HCT116 (cell line): ENCODE results near the gene TOM1L1. TPM values are rescaled to one million over a fixed set of nuclear protein-coding genes. Genes with fewer than 3 reads are reported as not detected.

Experiments
- ATAC-seq: fragments of 200-7000 bp; cut with Tn5 transposase; 2 replicates; pipeline ENCODE4 v1.9.1; 2020; ENCODE audit warnings: mild to moderate bottlenecking, moderate library complexity
- BruUV-seq: library from RNA; stranded (reverse); fragments of 400-500 nt; replicated peaks from 2 replicates; lab custom pipeline; 2021; lab: Mats Ljungman, UMichigan
- CTCF ChIA-PET: fragments of 300-600 bp; sonication (Branson Sonifier 250); formaldehyde crosslinking; loops from one replicate; lab custom pipeline; 2021; ENCODE audit warnings: antibody characterized with exemption; lab: Charles Lee
- POLR2A ChIA-PET: fragments of 300-600, 350-600 bp; sonication (Branson Sonifier 250); formaldehyde crosslinking; loops from one replicate; lab custom pipeline; 2021; ENCODE audit warnings: antibody characterized with exemption; lab: Charles Lee
- RAD21 ChIA-PET, 2 experiments: fragments of 300-600 bp; sonication (Branson Sonifier 250); formaldehyde crosslinking; loops; one replicate each; lab custom pipeline; 2023; ENCODE audit warnings: low total read pairs in 2 of 2; ENCODE audit not compliant: uncharacterized antibody in 2 of 2, unreplicated experiment in 2 of 2, low non-redundant PET in 1 of 2; lab: Charles Lee
- DNase-seq: peaks from one replicate; pipeline ENCODE4 v3.0.0-alpha.2; 2010; ENCODE audit warnings: low read depth, low spot score
- H2AFZ ChIP-seq: fragments of 200-600 bp; shearing (Covaris generic), sonication (generic); 2 replicates; pipeline ENCODE4 v1.6.1; 2017; ENCODE audit warnings: low read depth, mixed run types, mixed read lengths, antibody characterized with exemption, low read length; ENCODE audit not compliant: poor library complexity, severe bottlenecking
- H3K27ac ChIP-seq: 2 replicates; pipeline ENCODE4 v1.5.1; 2012; ENCODE audit warnings: low read depth, low read length
- H3K27me3 ChIP-seq: fragments of 200-600 bp; sonication (generic); 2 replicates; pipeline ENCODE4 v1.6.1; 2016; ENCODE audit warnings: mixed run types, low read length, mixed read lengths; ENCODE audit not compliant: insufficient read depth
- H3K36me3 ChIP-seq, 2 experiments: fragments of 200-500 bp in 1 of 2; fragments of 200-600 bp in 1 of 2; sonication (Bioruptor generic) in 1 of 2; sonication (generic) in 1 of 2; 2 replicates each; pipeline versions ENCODE4 v1.5.1 to v1.6.1; 2014 to 2016; ENCODE audit warnings: low read length in 2 of 2, inconsistent platforms in 1 of 2, mixed read lengths in 1 of 2, mixed run types in 1 of 2; ENCODE audit not compliant: insufficient read depth in 2 of 2, control insufficient read depth in 1 of 2
- H3K4me1 ChIP-seq, 2 experiments: fragments of 200-600 bp in 1 of 2; sonication (generic) in 1 of 2; 2 replicates each; pipeline versions ENCODE4 v1.5.1 to v1.6.1; 2012 to 2017; ENCODE audit warnings: low read length in 2 of 2, inconsistent platforms in 1 of 2, mild to moderate bottlenecking in 1 of 2, mixed read lengths in 1 of 2, mixed run types in 1 of 2, moderate library complexity in 1 of 2; ENCODE audit not compliant: insufficient read depth in 2 of 2, control insufficient read depth in 1 of 2
- H3K4me2 ChIP-seq: fragments of 200-600 bp; sonication (generic); 2 replicates; pipeline ENCODE4 v1.6.1; 2017; ENCODE audit warnings: mixed run types, low read length, mixed read lengths
- H3K4me3 ChIP-seq, 2 experiments: fragments of 200-600 bp in 1 of 2; sonication (generic) in 1 of 2; replicated peaks in 1 of 2; 2 replicates each; pipeline ENCODE4 v1.5.1; 2011 to 2016; ENCODE audit warnings: low read length in 2 of 2, control low read depth in 1 of 2, low read depth in 1 of 2, mild to moderate bottlenecking in 1 of 2, mixed read lengths in 1 of 2, mixed run types in 1 of 2
- H3K79me2 ChIP-seq: fragments of 200-600 bp; sonication (generic); 2 replicates; pipeline ENCODE4 v1.6.1; 2017; ENCODE audit warnings: mild to moderate bottlenecking, mixed run types, low read length, moderate library complexity, mixed read lengths; ENCODE audit not compliant: insufficient read depth
- H3K9ac ChIP-seq: fragments of 200-600 bp; sonication (generic); 2 replicates; pipeline ENCODE4 v1.6.1; 2016; ENCODE audit warnings: low read length, mixed read lengths
- H3K9me2 ChIP-seq: fragments of 200-600 bp; sonication (generic), shearing (Covaris generic); 2 replicates; pipeline ENCODE4 v1.6.1; 2017; ENCODE audit warnings: mixed run types, mild to moderate bottlenecking, moderate library complexity; ENCODE audit not compliant: insufficient read depth
- H3K9me3 ChIP-seq, 2 experiments: fragments of 200-500 bp in 1 of 2; fragments of 200-600 bp in 1 of 2; sonication (Bioruptor generic) in 1 of 2; sonication (generic) in 1 of 2; 2 replicates each; pipeline ENCODE4 v1.6.1; 2014 to 2017; ENCODE audit warnings: low read length in 2 of 2, mixed read lengths in 2 of 2, inconsistent platforms in 1 of 2, low read depth in 1 of 2, mild to moderate bottlenecking in 1 of 2, mixed run types in 1 of 2, moderate library complexity in 1 of 2; ENCODE audit not compliant: control insufficient read depth in 1 of 2, insufficient read depth in 1 of 2
- H4K20me1 ChIP-seq: fragments of 200-600 bp; sonication (generic), shearing (Covaris generic); 2 replicates; pipeline ENCODE4 v1.6.1; 2017; ENCODE audit warnings: mixed run types, mild to moderate bottlenecking, moderate library complexity; ENCODE audit not compliant: insufficient read depth
- CEBPB ChIP-seq: IDR thresholded peaks from 2 replicates; pipeline ENCODE4 v1.6.1; 2012; ENCODE audit warnings: low read depth
- ELF1 ChIP-seq: IDR thresholded peaks from 2 replicates; pipeline ENCODE4 v1.6.1; 2012; ENCODE audit warnings: low read depth, borderline replicate concordance
- EZH2phosphoT487 ChIP-seq: fragments of 200-600 bp; IDR thresholded peaks from 2 replicates; pipeline ENCODE4 v1.6.1; 2018; ENCODE audit warnings: antibody characterized with exemption, borderline replicate concordance
- FOSL1 ChIP-seq: IDR thresholded peaks from 2 replicates; pipeline ENCODE4 v1.6.1; 2012; ENCODE audit warnings: low read depth
- JUND ChIP-seq: IDR thresholded peaks from 2 replicates; pipeline ENCODE4 v1.6.1; 2012
- MAX ChIP-seq: IDR thresholded peaks from 2 replicates; pipeline ENCODE4 v1.6.1; 2012
- POLR2A ChIP-seq: IDR thresholded peaks from 2 replicates; pipeline ENCODE4 v1.7.0; 2011; ENCODE audit warnings: borderline replicate concordance; ENCODE audit not compliant: insufficient read depth, insufficient read length; ENCODE audit errors: extremely low read depth
- POLR2AphosphoS5 ChIP-seq: IDR thresholded peaks from 2 replicates; pipeline ENCODE4 v1.6.1; 2011; ENCODE audit warnings: mild to moderate bottlenecking, low read depth, low read length, moderate library complexity
- RAD21 ChIP-seq: IDR thresholded peaks from 2 replicates; pipeline ENCODE4 v1.6.1; 2012; ENCODE audit warnings: low read depth, mild to moderate bottlenecking
- SP1 ChIP-seq: IDR thresholded peaks from 2 replicates; pipeline ENCODE4 v1.6.1; 2012; ENCODE audit warnings: low read depth
- SRF ChIP-seq: IDR thresholded peaks from 2 replicates; pipeline ENCODE4 v1.6.1; 2012; ENCODE audit warnings: low read depth
- TCF7L2 ChIP-seq: IDR thresholded peaks from 2 replicates; pipeline ENCODE4 v1.7.0; 2011; ENCODE audit warnings: borderline replicate concordance, inconsistent platforms; ENCODE audit not compliant: insufficient read depth, insufficient read length; ENCODE audit errors: extremely low read depth
- YY1 ChIP-seq: IDR thresholded peaks from 2 replicates; pipeline ENCODE4 v1.6.1; 2011; ENCODE audit warnings: low read length, low read depth, moderate library complexity, mild to moderate bottlenecking; ENCODE audit not compliant: insufficient replicate concordance; ENCODE audit errors: extremely low read depth
- intact Hi-C: fragments of 100-400 bp; cut with micrococcal nuclease; formaldehyde crosslinking; loops from 2 replicates; pipeline ENCODE4 v1.10.0; 2022
- total RNA-seq: library from RNA; stranded (reverse); gene quantifications from one replicate; pipeline ENCODE4 v1.2.1, GENCODE V29; 2021; ENCODE audit not compliant: unreplicated experiment
- TF ChIP-seq, protein P1 (sequence below): IDR thresholded peaks from 2 replicates; pipeline ENCODE4 v1.6.1; 2012
- TF ChIP-seq, protein P2 (sequence below): IDR thresholded peaks from 2 replicates; pipeline ENCODE4 v1.6.1; 2012; ENCODE audit warnings: low read depth

TOM1L1 gene
- total RNA-seq, 1 experiment from 2014 or later: 70.8 TPM

DNA sequence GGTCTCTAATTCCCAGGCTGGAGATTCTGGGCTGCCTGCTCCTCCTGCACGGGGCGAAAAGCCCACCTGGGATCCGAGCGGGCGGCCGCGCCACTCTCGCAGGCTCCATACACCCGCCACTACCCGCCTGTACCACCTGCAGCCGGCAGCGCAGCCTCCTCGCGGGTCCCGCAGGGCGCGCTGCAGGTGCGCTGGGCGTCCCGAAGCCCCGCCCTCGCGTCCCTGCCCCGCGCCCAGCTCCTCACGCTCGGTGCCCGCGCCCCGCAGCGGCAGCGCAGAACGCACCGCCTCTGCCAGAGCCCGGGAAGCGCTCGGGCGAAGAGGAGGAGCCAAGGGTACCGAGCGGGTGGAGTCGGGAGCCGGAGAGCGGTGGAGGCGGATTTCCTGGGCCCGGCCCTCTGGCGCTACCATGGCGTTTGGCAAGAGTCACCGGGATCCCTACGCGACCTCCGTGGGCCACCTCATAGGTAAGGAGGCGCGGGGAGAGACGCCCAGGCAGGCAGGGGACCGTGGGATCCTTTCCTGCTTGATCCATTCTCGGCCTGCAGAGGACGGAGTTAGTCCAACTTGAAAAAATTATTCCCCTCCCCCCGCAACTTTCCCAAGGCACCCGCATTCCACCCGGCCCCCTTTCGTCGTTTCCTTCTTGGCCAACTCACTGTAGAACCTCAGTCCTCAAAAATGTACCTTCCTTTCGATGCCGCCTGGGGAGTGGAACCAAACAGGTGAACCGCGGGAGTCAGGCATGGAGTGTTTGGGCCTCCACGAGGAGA is at the start of gene TOM1L1 (continued):
- no peak for TF ChIP-seq ELF1
- TF ChIP-seq POLR2A: no peak
- TF ChIP-seq POLR2AphosphoS5: peak; percentile 90
- no peak for TF ChIP-seq SRF
- TF ChIP-seq SP1: no peak

DNA sequence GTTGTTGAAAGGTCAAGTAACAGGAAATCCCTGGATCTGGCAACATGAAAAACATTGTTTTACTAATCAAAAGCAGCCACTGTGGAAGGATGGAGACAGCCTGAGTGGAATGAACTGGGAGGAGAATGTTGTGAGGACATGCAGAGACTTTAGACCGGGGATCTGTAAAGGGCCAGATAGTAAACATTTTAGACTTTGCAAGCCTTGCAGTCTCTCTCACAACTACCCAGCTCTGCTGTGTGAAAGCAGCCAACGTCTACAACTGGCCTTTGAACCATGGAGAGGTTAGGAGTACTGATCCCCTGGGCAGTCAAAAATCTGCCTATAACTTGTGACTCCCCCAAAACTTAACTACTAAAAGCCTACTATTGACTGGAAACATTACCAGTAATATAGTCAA is 41.5 kb upstream of the TOM1L1 start:
- Histone ChIP-seq H3K79me2 (no peaks in the 10 kb centered on the region), H3K4me2 (no peak overlapping the region), H3K4me3 (no peak overlapping the region), H3K9ac (no peak overlapping the region), H3K27ac (no peak overlapping the region), H3K4me1 (no peaks in the 10 kb centered on the region), H3K9me3 (no peaks in the 10 kb centered on the region), H3K9me2 (no peaks in the 10 kb centered on the region), H3K27me3 (no peaks in the 10 kb centered on the region), H3K36me3 (no peaks in the 10 kb centered on the region), H2AFZ (no peak overlapping the region), H4K20me1 (no peaks in the 10 kb centered on the region)
- TF ChIP-seq TCF7L2: no peak
- no peak for TF ChIP-seq JUND
- no peak for TF ChIP-seq SP1
- TF ChIP-seq, protein P1, sequence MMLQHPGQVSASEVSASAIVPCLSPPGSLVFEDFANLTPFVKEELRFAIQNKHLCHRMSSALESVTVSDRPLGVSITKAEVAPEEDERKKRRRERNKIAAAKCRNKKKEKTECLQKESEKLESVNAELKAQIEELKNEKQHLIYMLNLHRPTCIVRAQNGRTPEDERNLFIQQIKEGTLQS: no peak
- no peak for TF ChIP-seq CEBPB
- no peak for TF ChIP-seq POLR2A
- no peak for TF ChIP-seq EZH2phosphoT487
- TF ChIP-seq FOSL1: no peak
- no peak for TF ChIP-seq MAX
- TF ChIP-seq ELF1: no peak
- TF ChIP-seq YY1: no peak
- TF ChIP-seq, protein P2, sequence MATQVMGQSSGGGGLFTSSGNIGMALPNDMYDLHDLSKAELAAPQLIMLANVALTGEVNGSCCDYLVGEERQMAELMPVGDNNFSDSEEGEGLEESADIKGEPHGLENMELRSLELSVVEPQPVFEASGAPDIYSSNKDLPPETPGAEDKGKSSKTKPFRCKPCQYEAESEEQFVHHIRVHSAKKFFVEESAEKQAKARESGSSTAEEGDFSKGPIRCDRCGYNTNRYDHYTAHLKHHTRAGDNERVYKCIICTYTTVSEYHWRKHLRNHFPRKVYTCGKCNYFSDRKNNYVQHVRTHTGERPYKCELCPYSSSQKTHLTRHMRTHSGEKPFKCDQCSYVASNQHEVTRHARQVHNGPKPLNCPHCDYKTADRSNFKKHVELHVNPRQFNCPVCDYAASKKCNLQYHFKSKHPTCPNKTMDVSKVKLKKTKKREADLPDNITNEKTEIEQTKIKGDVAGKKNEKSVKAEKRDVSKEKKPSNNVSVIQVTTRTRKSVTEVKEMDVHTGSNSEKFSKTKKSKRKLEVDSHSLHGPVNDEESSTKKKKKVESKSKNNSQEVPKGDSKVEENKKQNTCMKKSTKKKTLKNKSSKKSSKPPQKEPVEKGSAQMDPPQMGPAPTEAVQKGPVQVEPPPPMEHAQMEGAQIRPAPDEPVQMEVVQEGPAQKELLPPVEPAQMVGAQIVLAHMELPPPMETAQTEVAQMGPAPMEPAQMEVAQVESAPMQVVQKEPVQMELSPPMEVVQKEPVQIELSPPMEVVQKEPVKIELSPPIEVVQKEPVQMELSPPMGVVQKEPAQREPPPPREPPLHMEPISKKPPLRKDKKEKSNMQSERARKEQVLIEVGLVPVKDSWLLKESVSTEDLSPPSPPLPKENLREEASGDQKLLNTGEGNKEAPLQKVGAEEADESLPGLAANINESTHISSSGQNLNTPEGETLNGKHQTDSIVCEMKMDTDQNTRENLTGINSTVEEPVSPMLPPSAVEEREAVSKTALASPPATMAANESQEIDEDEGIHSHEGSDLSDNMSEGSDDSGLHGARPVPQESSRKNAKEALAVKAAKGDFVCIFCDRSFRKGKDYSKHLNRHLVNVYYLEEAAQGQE: no peak
- no peak for TF ChIP-seq RAD21
- intact Hi-C loops: no loop called here
- ChIA-PET RAD21 (no interaction called here), CTCF (no interaction called here), POLR2A (no interaction called here)
- ATAC-seq: no peak
- no peak for DNase-seq
- no TSS peak for BruUV-seq
